Adipocyte (in vitro differentiated cells): ENCODE results near the gene PTPRR.
"Not testable (repeated sequence)": the region's sequence is repeated elsewhere in the genome, so short reads cannot be mapped to it uniquely, and the experiment has no call there.

Experiments
- DNase-seq: peaks from one replicate; pipeline ENCODE4 v3.0.0-alpha.2; 2015; ENCODE audit warnings: low read depth
- H3K27me3 ChIP-seq: replicated peaks from 2 replicates; pipeline ENCODE4 v1.7.0; 2013; ENCODE audit warnings: mild to moderate bottlenecking, low read length, moderate library complexity; ENCODE audit not compliant: control insufficient read depth, insufficient read depth
- H3K36me3 ChIP-seq: 2 replicates; pipeline ENCODE4 v1.7.0; 2013; ENCODE audit warnings: low read length, mild to moderate bottlenecking, moderate library complexity; ENCODE audit not compliant: control insufficient read depth, insufficient read depth, severe bottlenecking
- H3K4me1 ChIP-seq: 2 replicates; pipeline ENCODE4 v1.7.0; 2013; ENCODE audit warnings: mild to moderate bottlenecking, low read length, moderate library complexity; ENCODE audit not compliant: control insufficient read depth, insufficient read depth
- H3K4me3 ChIP-seq: 2 replicates; pipeline ENCODE4 v1.7.0; 2013; ENCODE audit warnings: mild to moderate bottlenecking, low read length, moderate library complexity
- H3K9ac ChIP-seq: 2 replicates; pipeline ENCODE4 v1.7.0; 2013; ENCODE audit warnings: mild to moderate bottlenecking, low read length, moderate library complexity
- H3K9me3 ChIP-seq: 2 replicates; pipeline ENCODE4 v1.7.0; 2013; ENCODE audit warnings: mild to moderate bottlenecking, low read length, moderate library complexity; ENCODE audit not compliant: control insufficient read depth

Gene PTPRR

GRCh38 chr12:70822412-70822811 is 98.1 kb downstream of the PTPRR start:
- Histone ChIP-seq H3K9ac (no peak overlapping the region), H3K9me3 (no peaks in the 10 kb centered on the region), H3K4me1 (no peaks in the 10 kb centered on the region), H3K4me3 (no peak overlapping the region), H3K27me3 (no peaks in the 10 kb centered on the region), H3K36me3 (no peaks in the 10 kb centered on the region)
- no peak for DNase-seq

GRCh38 chr12:70815971-70816391 is 104.6 kb downstream of the PTPRR start:
- H3K9ac ChIP-seq = no peak overlapping the region
- H3K4me3 ChIP-seq = no peak overlapping the region
- no peaks in the 10 kb centered on the region for H3K4me1 ChIP-seq
- DNase-seq = no peak
- peaks cover 20% of the 10 kb centered on the region for H3K9me3 ChIP-seq
- H3K36me3 ChIP-seq = no peaks in the 10 kb centered on the region
- H3K27me3 ChIP-seq = peaks cover 3% of the 10 kb centered on the region

- DNase-seq = no peak
- Histone ChIP-seq H3K9me3 (peaks cover 20% of the 10 kb centered on the region), H3K9ac (no peak overlapping the region), H3K4me3 (no peak overlapping the region), H3K36me3 (no peaks in the 10 kb centered on the region), H3K4me1 (no peaks in the 10 kb centered on the region), H3K27me3 (peaks cover 3% of the 10 kb centered on the region)
Measured at GRCh38 chr12:70815056-70815455, 105.5 kb downstream of the PTPRR start.

- Histone ChIP-seq H3K4me1 (no peaks in the 10 kb centered on the region), H3K9ac (no peak overlapping the region)
Measured at GRCh38 chr12:70813559-70813958, 107.0 kb downstream of the PTPRR start.

GRCh38 chr12:70812136-70812535 is 108.4 kb downstream of the PTPRR start:
- Histone ChIP-seq H3K4me3 (no peak overlapping the region), H3K27me3 (peaks cover 3% of the 10 kb centered on the region), H3K9me3 (peaks cover 20% of the 10 kb centered on the region), H3K9ac (no peak overlapping the region), H3K36me3 (no peaks in the 10 kb centered on the region), H3K4me1 (no peaks in the 10 kb centered on the region)
- DNase-seq = no peak

More at GRCh38 chr12:70813559-70813958, 107.0 kb downstream of the PTPRR start:
- Histone ChIP-seq H3K36me3 (no peaks in the 10 kb centered on the region), H3K4me3 (no peak overlapping the region), H3K9me3 (peaks cover 20% of the 10 kb centered on the region), H3K27me3 (peaks cover 3% of the 10 kb centered on the region)
- DNase-seq = no peak

- H3K9me3 ChIP-seq = peaks cover 11% of the 10 kb centered on the region
- H3K27me3 ChIP-seq = peaks cover 3% of the 10 kb centered on the region
- no peak overlapping the region for H3K9ac ChIP-seq
- no peak overlapping the region for H3K4me3 ChIP-seq
- no peaks in the 10 kb centered on the region for H3K36me3 ChIP-seq
- no peaks in the 10 kb centered on the region for H3K4me1 ChIP-seq
- DNase-seq = no peak
Measured at GRCh38 chr12:70809887-70810286, 110.7 kb downstream of the PTPRR start.

GRCh38 chr12:70807993-70808392 is 112.5 kb downstream of the PTPRR start:
- not testable (repeated sequence) for H3K36me3 ChIP-seq, H3K27me3 ChIP-seq, DNase-seq, H3K4me3 ChIP-seq, H3K4me1 ChIP-seq, H3K9ac ChIP-seq, H3K9me3 ChIP-seq

GRCh38 chr12:70806827-70807226 is 113.7 kb downstream of the PTPRR start:
- Histone ChIP-seq H3K9me3 (no peaks in the 10 kb centered on the region), H3K4me3 (no peak overlapping the region), H3K9ac (no peak overlapping the region), H3K36me3 (no peaks in the 10 kb centered on the region), H3K27me3 (no peaks in the 10 kb centered on the region), H3K4me1 (no peaks in the 10 kb centered on the region)
- no peak for DNase-seq

- Histone ChIP-seq H3K4me1 (no peaks in the 10 kb centered on the region), H3K9ac (no peak overlapping the region), H3K27me3 (no peaks in the 10 kb centered on the region), H3K36me3 (no peaks in the 10 kb centered on the region), H3K9me3 (no peaks in the 10 kb centered on the region), H3K4me3 (no peak overlapping the region)
- no peak for DNase-seq
Measured at GRCh38 chr12:70806043-70806442, 114.5 kb downstream of the PTPRR start.

- no peak for DNase-seq
- Histone ChIP-seq H3K27me3 (no peaks in the 10 kb centered on the region), H3K9me3 (no peaks in the 10 kb centered on the region), H3K9ac (peak overlapping the region; percentile 4), H3K4me3 (no peak overlapping the region), H3K36me3 (no peaks in the 10 kb centered on the region), H3K4me1 (no peaks in the 10 kb centered on the region)
Measured at GRCh38 chr12:70798016-70798783, 122.3 kb downstream of the PTPRR start.

GRCh38 chr12:70796989-70797388 is 123.5 kb downstream of the PTPRR start:
- Histone ChIP-seq H3K27me3 (no peaks in the 10 kb centered on the region), H3K4me3 (no peak overlapping the region), H3K9me3 (no peaks in the 10 kb centered on the region), H3K4me1 (no peaks in the 10 kb centered on the region), H3K36me3 (no peaks in the 10 kb centered on the region), H3K9ac (no peak overlapping the region)
- DNase-seq = peak; percentile 3

GRCh38 chr12:70795608-70796007 is 124.9 kb downstream of the PTPRR start:
- Histone ChIP-seq H3K9ac (no peak overlapping the region), H3K4me1 (no peaks in the 10 kb centered on the region), H3K9me3 (no peaks in the 10 kb centered on the region), H3K4me3 (no peak overlapping the region), H3K27me3 (no peaks in the 10 kb centered on the region), H3K36me3 (no peaks in the 10 kb centered on the region)
- no peak for DNase-seq
